K562 (cell line): ENCODE measurements around the gene EGLN3. TPM values are rescaled to one million over a fixed set of nuclear protein-coding genes. Genes with fewer than 3 reads are reported as not detected.

ENCODE experiments used
- ATAC-seq: fragments of 200-7000 bp; cut with Tn5 transposase; 3 replicates; pipeline ENCODE4 v1.9.1; 2020; ENCODE audit warnings: moderate library complexity
- BruUV-seq: library from RNA; stranded (reverse); fragments of 400-500 nt; replicated peaks from 2 replicates; lab custom pipeline; 2021; lab: Mats Ljungman, UMichigan
- CTCF ChIA-PET: fragments of 300-600 bp; formaldehyde crosslinking; extraction: SDS; loops from one replicate; lab custom pipeline; 2021; ENCODE audit warnings: low intra/inter-chr PET ratio; lab: Yijun Ruan, JAX
- POLR2A ChIA-PET: fragments of 300-600, 350-650 bp; sonication (Branson Sonifier 250); formaldehyde crosslinking; extraction: SDS; loops from one replicate; lab custom pipeline; 2021; ENCODE audit warnings: antibody characterized with exemption, inconsistent platforms; lab: Yijun Ruan, JAX
- DNase-seq, 4 experiments: peaks; one replicate each; pipeline versions ENCODE4 v3.0.0 to v3.0.0-alpha.2; 2011 to 2018; ENCODE audit warnings: low spot score in 3 of 4, mixed read lengths in 3 of 4; ENCODE audit errors: extremely low read depth in 1 of 4
- FAIRE-seq: peaks from 2 replicates; lab custom pipeline; 2011; peaks lifted over from hg19 to GRCh38; lab: Jason Lieb, UNC
- H2AFZ ChIP-seq: 2 replicates; pipeline ENCODE4 v1.6.0; 2011; ENCODE audit warnings: low read depth, low read length, control low read depth, inconsistent platforms
- H3K27ac ChIP-seq: fragments of 200-600 bp; 3 replicates; pipeline ENCODE4 v1.8.0; 2011; ENCODE audit warnings: low read depth, mild to moderate bottlenecking, control low read depth, inconsistent platforms, low read length, moderate library complexity, mixed read lengths; ENCODE audit errors: extremely low read depth
- H3K27me3 ChIP-seq, 2 experiments: fragments of 300-600 bp in 1 of 2; 2 replicates in 1 of 2; 3 replicates in 1 of 2; pipeline versions ENCODE4 v1.6.0 to v1.8.0; 2011; ENCODE audit warnings: inconsistent platforms in 2 of 2, low read length in 2 of 2, mild to moderate bottlenecking in 1 of 2, mixed read lengths in 1 of 2, moderate library complexity in 1 of 2; ENCODE audit not compliant: control insufficient read depth in 2 of 2, insufficient read depth in 2 of 2
- H3K36me3 ChIP-seq: fragments of 300-600 bp; 3 replicates; pipeline ENCODE4 v1.8.0; 2011; ENCODE audit warnings: mild to moderate bottlenecking, low read length, inconsistent platforms; ENCODE audit not compliant: control insufficient read depth, insufficient read depth
- H3K4me1 ChIP-seq, 2 experiments: fragments of 200-600 bp in 1 of 2; replicated peaks in 1 of 2; 2 replicates in 1 of 2; 3 replicates in 1 of 2; pipeline versions ENCODE4 v1.5.1 to v1.8.0; 2011; ENCODE audit warnings: inconsistent platforms in 2 of 2, low read length in 2 of 2, mild to moderate bottlenecking in 1 of 2, mixed read lengths in 1 of 2, moderate library complexity in 1 of 2; ENCODE audit not compliant: control insufficient read depth in 2 of 2, insufficient read depth in 2 of 2
- H3K4me2 ChIP-seq: 2 replicates; pipeline ENCODE4 v1.6.1; 2011; ENCODE audit warnings: low read length, control low read depth, inconsistent platforms, mixed read lengths; ENCODE audit not compliant: insufficient read depth
- H3K4me3 ChIP-seq: fragments of 200-600 bp; sonication (generic), shearing (Covaris generic); 2 replicates; pipeline ENCODE4 v1.5.1; 2016; ENCODE audit warnings: control low read depth, inconsistent platforms
- H3K79me2 ChIP-seq: fragments of 200-600 bp; 3 replicates; pipeline ENCODE4 v1.8.0; 2011; ENCODE audit warnings: low read length, inconsistent platforms; ENCODE audit not compliant: control insufficient read depth, insufficient read depth
- H3K9ac ChIP-seq, 2 experiments: 2 replicates each; pipeline versions ENCODE4 v1.6.0 to v1.6.1; 2011; ENCODE audit warnings: low read depth in 2 of 2, low read length in 2 of 2, control low read depth in 1 of 2, inconsistent platforms in 1 of 2, mild to moderate bottlenecking in 1 of 2, mixed read lengths in 1 of 2; ENCODE audit not compliant: insufficient read depth in 1 of 2
- H3K9me1 ChIP-seq: one replicate; pipeline ENCODE4 v1.6.0; 2011; ENCODE audit warnings: inconsistent platforms, mild to moderate bottlenecking, low read length, moderate library complexity; ENCODE audit not compliant: control insufficient read depth, insufficient read depth
- H3K9me3 ChIP-seq: replicated peaks from 2 replicates; pipeline ENCODE4 v1.5.1; 2011; ENCODE audit warnings: low read depth, low read length, inconsistent platforms; ENCODE audit not compliant: control insufficient read depth, insufficient read depth
- H4K20me1 ChIP-seq: replicated peaks from 2 replicates; pipeline ENCODE4 v1.6.1; 2011; ENCODE audit warnings: low read length, inconsistent platforms, mixed read lengths; ENCODE audit not compliant: control insufficient read depth, insufficient read depth
- ARHGAP35 ChIP-seq: fragments of 450-650 bp; IDR thresholded peaks from 2 replicates; pipeline ENCODE4 v1.6.1; 2018; ENCODE audit not compliant: partially characterized antibody
- E2F3 ChIP-seq: fragments of 250-450 bp; sonication (Bioruptor Pico); IDR thresholded peaks from 2 replicates; pipeline ENCODE4 v1.4.0; 2020; ENCODE audit warnings: mild to moderate bottlenecking
- MIER1 ChIP-seq: fragments of 450-650 bp; IDR thresholded peaks from 2 replicates; pipeline ENCODE4 v1.6.1; 2016; ENCODE audit warnings: antibody characterized with exemption, mild to moderate bottlenecking, low read depth
- MNT ChIP-seq, 2 experiments: fragments of 450-650 bp; conservative IDR thresholded peaks; 2 replicates each; pipeline ENCODE4 v1.6.1; 2017; ENCODE audit warnings: mild to moderate bottlenecking in 2 of 2, moderate library complexity in 2 of 2
- PHB2 ChIP-seq: fragments of 450-650 bp; IDR thresholded peaks from 2 replicates; pipeline ENCODE4 v1.6.1; 2017; ENCODE audit warnings: low read depth
- RBFOX2 ChIP-seq: fragments of 200-400 bp; formaldehyde crosslinking; IDR thresholded peaks from 2 replicates; pipeline ENCODE4 v1.6.1; 2017; ENCODE audit warnings: low read depth, mild to moderate bottlenecking, low read length, moderate library complexity
- RFX7 ChIP-seq: fragments of 250-450 bp; sonication (Bioruptor Pico); IDR thresholded peaks from 2 replicates; pipeline ENCODE4 v1.5.1; 2021; ENCODE audit warnings: mild to moderate bottlenecking
- ZBTB17 ChIP-seq: fragments of 450-650 bp; formaldehyde crosslinking; IDR thresholded peaks from 2 replicates; pipeline ENCODE4 v1.4.0; 2020; ENCODE audit warnings: mild to moderate bottlenecking
- WGBS: fragments of 100-300 bp; shearing (Covaris generic); methylation state at CpG from one replicate; pipeline ENCODE4 v1.1.6; 2016; ENCODE audit warnings: low coverage, mixed read lengths; ENCODE audit not compliant: insufficient coverage; ENCODE audit errors: missing lambda C conversion rate; 5-methylcytosine and 5-hydroxymethylcytosine counted together
- in situ Hi-C: fragments of 300-500 bp; cut with MboI; formaldehyde crosslinking; loops from 4 replicates; pipeline ENCODE4 v1.15.0; 2018; ENCODE audit warnings: inconsistent platforms, mixed read lengths
- intact Hi-C: fragments of 100-400 bp; cut with micrococcal nuclease; formaldehyde crosslinking; loops from 2 replicates; pipeline ENCODE4 v1.14.2; 2022
- polyA plus RNA-seq, 8 experiments: library from polyadenylated mRNA; depleted of rRNA in 4 of 8; stranded (reverse) in 5 of 8; unstranded in 3 of 8; fragments of >200 nt; fragmentation: Nextera tagmentation in 2 of 8; fragmentation: Illumina TruSeq in 1 of 8; extraction: Ambion mirVana in 2 of 8; extraction: Trizol in 1 of 8; gene quantifications; 2 replicates each; pipeline versions ENCODE4 v1.2.1 to v1.2.3, GENCODE V29; 2011 to 2014; ENCODE audit warnings: inconsistent platforms in 1 of 8, missing spikeins in 1 of 8
- total RNA-seq, 7 experiments: library from RNA; depleted of rRNA in 6 of 7; stranded (reverse); fragments of >200 nt in 6 of 7; fragmentation: Illumina TruSeq in 2 of 7; extraction: Trizol in 2 of 7; gene quantifications; 2 replicates each; pipeline versions ENCODE4 v1.2.1 to v1.2.3, GENCODE V29; 2011 to 2021; ENCODE audit warnings: low replicate concordance in 1 of 7

EGLN3 gene
- total and polyA plus RNA-seq, 9 of the 15 experiments (the other 6 are each of a cell fraction or from before 2014, with no cell fraction given) = 2.5 to 87.6 (median 5.8) TPM

- TF ChIP-seq RBFOX2 (no peak), PHB2 (no peak), MIER1 (no peak), RFX7 (no peak), ARHGAP35 (no peak)
Measured at GRCh38 chr14:33990790-33991189, 39.9 kb upstream of the EGLN3 start (continued).

GRCh38 chr14:33987565-33988080 is 36.7 kb upstream of the EGLN3 start:
- ATAC-seq (no peak), FAIRE-seq (no peak), DNase-seq (no peak)
- Histone ChIP-seq H3K9ac (no peak overlapping the region), H3K79me2 (no peaks in the 10 kb centered on the region), H3K9me1 (no peaks in the 10 kb centered on the region), H3K9me3 (no peaks in the 10 kb centered on the region), H3K4me1 (peaks cover 0 to 4% of the 10 kb centered on the region in 2 experiments; a peak in 2 of 5 replicates), H3K4me3 (no peak overlapping the region), H3K27ac (no peak overlapping the region), H3K27me3 (no peaks in the 10 kb centered on the region), H3K4me2 (no peak overlapping the region), H2AFZ (no peak overlapping the region), H4K20me1 (no peaks in the 10 kb centered on the region), H3K36me3 (no peaks in the 10 kb centered on the region)
- intact Hi-C loops (no loop called here), in situ Hi-C loops (no loop called here)
- TF ChIP-seq E2F3 (CRISPR knock-in tag) (no peak), MNT (conservative IDR thresholded peaks at IDR 0.05) (no peak), ZBTB17 (CRISPR knock-in tag) (no peak)
- ChIA-PET POLR2A (no interaction called here), CTCF (no interaction called here)
- no TSS peak for BruUV-seq
- 56% methylated on average over 4 of the region's 4 CpGs for WGBS
